ENCODE data around the gene KLHDC1. TPM values are rescaled to one million over a fixed set of nuclear protein-coding genes. Genes with fewer than 3 reads are reported as not detected.

The KLHDC1 gene
- total and polyA plus RNA-seq, 9 of the 15 experiments (the other 6 are each of a cell fraction or from before 2014, with no cell fraction given): 0.08 to 0.41 (median 0.18) TPM

DNA sequence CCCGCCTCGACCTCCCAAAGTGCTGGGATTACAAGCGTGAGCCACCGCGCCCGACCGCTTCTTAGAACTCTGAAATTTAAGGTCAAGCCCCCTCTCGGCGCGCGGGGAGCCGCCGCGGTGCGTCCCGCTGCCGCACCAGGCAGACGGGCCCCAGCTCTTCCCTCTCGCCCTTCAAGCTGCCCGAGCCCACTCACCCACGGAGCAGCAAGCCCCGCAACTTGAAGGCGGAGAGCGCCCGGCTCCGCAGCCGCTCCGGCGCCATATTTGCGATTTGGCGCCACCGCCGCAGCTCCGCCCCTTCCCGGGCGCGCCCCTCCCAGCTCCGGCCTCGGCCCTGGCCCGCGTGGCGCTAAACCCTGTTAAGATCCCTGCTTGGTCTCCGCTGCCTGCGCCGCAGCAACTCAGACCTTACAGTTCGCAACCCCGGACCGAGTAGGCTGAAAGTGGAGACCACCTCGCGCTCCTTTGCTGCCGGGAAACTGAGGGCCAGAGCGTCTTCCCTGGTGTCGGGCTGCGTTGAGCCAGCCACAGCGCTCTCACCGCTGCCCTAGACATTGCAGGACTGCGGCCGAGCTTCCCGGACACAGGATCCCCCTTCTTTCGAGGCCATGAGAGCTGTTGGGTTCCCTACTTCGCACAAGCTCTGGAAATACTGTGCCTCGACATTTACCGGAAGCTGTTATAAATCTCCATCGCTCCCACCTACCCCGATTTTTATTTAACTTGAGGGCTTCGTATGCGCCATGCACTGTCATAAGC lies 4.8 kb upstream of the KLHDC1 start, which contains the start of gene POLE2 (continued):
- TF ChIP-seq EWSR1 (IDR thresholded peaks at IDR 0.05; ENCODE audit: borderline replicate concordance, low read depth, partially characterized antibody): no peak
- TF ChIP-seq GATA2 (CRISPR knock-in tag; IDR thresholded peaks at IDR 0.05): no peak
- no peak for TF ChIP-seq ILF3 (IDR thresholded peaks at IDR 0.05; ENCODE audit: borderline replicate concordance)
- TF ChIP-seq TCF7L2 (IDR thresholded peaks at IDR 0.05; ENCODE audit: low read depth, low read length): no peak
- peak; percentile 55 for TF ChIP-seq FIP1L1 (IDR thresholded peaks at IDR 0.05; ENCODE audit: low read depth, low read length, poor library complexity, severe bottlenecking)
- peak; percentile 84 for TF ChIP-seq POLR2A (conservative IDR thresholded peaks at IDR 0.05)
- no peak for TF ChIP-seq JUND (IDR thresholded peaks at IDR 0.05; ENCODE audit: borderline replicate concordance, low read depth, low read length)
- no peak for TF ChIP-seq JUND (tag; IDR thresholded peaks at IDR 0.05; ENCODE audit: borderline replicate concordance, low read depth, low read length)
- peak; percentile 79 for TF ChIP-seq HMGN3 (IDR thresholded peaks at IDR 0.05; ENCODE audit: borderline replicate concordance, extremely low read depth, insufficient read length, low read depth, low read length)
- no peak for TF ChIP-seq CHD1 (IDR thresholded peaks at IDR 0.05; ENCODE audit: low read length)
- no peak for TF ChIP-seq ZC3H4 (CRISPR knock-in tag; IDR thresholded peaks at IDR 0.05; ENCODE audit: borderline replicate concordance)
- TF ChIP-seq, protein P1, sequence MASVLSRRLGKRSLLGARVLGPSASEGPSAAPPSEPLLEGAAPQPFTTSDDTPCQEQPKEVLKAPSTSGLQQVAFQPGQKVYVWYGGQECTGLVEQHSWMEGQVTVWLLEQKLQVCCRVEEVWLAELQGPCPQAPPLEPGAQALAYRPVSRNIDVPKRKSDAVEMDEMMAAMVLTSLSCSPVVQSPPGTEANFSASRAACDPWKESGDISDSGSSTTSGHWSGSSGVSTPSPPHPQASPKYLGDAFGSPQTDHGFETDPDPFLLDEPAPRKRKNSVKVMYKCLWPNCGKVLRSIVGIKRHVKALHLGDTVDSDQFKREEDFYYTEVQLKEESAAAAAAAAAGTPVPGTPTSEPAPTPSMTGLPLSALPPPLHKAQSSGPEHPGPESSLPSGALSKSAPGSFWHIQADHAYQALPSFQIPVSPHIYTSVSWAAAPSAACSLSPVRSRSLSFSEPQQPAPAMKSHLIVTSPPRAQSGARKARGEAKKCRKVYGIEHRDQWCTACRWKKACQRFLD (CRISPR knock-in tag; IDR thresholded peaks at IDR 0.05): peak; percentile 89
- TF ChIP-seq PML (IDR thresholded peaks at IDR 0.05; ENCODE audit: low read length): no peak
- TF ChIP-seq, protein P2, sequence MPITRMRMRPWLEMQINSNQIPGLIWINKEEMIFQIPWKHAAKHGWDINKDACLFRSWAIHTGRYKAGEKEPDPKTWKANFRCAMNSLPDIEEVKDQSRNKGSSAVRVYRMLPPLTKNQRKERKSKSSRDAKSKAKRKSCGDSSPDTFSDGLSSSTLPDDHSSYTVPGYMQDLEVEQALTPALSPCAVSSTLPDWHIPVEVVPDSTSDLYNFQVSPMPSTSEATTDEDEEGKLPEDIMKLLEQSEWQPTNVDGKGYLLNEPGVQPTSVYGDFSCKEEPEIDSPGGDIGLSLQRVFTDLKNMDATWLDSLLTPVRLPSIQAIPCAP (CRISPR knock-in tag; IDR thresholded peaks at IDR 0.05; ENCODE audit: borderline replicate concordance): no peak
- no peak for TF ChIP-seq HDAC6 (IDR thresholded peaks at IDR 0.05; ENCODE audit: low read depth, low read length)
- TF ChIP-seq, protein P3, sequence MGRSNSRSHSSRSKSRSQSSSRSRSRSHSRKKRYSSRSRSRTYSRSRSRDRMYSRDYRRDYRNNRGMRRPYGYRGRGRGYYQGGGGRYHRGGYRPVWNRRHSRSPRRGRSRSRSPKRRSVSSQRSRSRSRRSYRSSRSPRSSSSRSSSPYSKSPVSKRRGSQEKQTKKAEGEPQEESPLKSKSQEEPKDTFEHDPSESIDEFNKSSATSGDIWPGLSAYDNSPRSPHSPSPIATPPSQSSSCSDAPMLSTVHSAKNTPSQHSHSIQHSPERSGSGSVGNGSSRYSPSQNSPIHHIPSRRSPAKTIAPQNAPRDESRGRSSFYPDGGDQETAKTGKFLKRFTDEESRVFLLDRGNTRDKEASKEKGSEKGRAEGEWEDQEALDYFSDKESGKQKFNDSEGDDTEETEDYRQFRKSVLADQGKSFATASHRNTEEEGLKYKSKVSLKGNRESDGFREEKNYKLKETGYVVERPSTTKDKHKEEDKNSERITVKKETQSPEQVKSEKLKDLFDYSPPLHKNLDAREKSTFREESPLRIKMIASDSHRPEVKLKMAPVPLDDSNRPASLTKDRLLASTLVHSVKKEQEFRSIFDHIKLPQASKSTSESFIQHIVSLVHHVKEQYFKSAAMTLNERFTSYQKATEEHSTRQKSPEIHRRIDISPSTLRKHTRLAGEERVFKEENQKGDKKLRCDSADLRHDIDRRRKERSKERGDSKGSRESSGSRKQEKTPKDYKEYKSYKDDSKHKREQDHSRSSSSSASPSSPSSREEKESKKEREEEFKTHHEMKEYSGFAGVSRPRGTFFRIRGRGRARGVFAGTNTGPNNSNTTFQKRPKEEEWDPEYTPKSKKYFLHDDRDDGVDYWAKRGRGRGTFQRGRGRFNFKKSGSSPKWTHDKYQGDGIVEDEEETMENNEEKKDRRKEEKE (IDR thresholded peaks at IDR 0.05; ENCODE audit: borderline replicate concordance in 1 of 2, control insufficient read depth in 1 of 2, low read depth in 2 of 2, low read length in 1 of 2): no peak
- TF ChIP-seq CHD4 (IDR thresholded peaks at IDR 0.05; ENCODE audit: insufficient read depth, insufficient replicate concordance, low read depth, low read length, poor library complexity, severe bottlenecking): no peak

Data from K562 (cell line).